Medulla oblongata (tissue), 1 donor: ENCODE measurements around the gene DNAJC10.

Experiments used
- DNase-seq: peaks from one replicate; pipeline ENCODE4 v3.0.0-alpha.2; 2015; ENCODE audit errors: extremely low spot score

The DNAJC10 gene

DNA sequence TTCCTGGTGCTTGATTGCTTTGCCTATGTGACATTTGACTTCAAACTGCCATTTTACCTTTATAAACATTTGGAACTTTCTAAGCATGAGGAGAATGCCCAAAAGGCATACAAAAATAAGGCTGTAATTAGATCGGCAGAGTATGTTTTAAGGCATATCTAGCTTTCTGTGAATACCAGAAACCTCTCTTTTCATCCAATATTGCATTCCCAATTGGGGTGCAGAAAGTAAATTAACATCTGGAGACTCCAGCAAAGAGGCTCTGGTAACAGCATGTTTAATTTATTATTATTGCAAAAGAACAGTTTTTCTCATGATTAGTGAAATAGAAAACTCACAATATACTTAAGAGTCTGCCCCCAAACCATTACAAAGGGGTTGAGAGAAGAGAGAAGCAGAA, 118.2 kb downstream of the DNAJC10 start:
- DNase-seq, result no peak

- no peak for DNase-seq
Measured at GRCh38 chr2:182836451-182836850, 120.4 kb downstream of the DNAJC10 start.
